ENCODE measurements around the gene SOCS3. TPM values are rescaled to one million over a fixed set of nuclear protein-coding genes. Genes with fewer than 3 reads are reported as not detected.

SOCS3 gene
- 17.8 TPM for polyA plus RNA-seq (2013, experiment 1 of 2)
- 18.2 TPM for polyA plus RNA-seq (2013, experiment 2 of 2)

GRCh38 chr17:78359997-78360370 is at the start of gene SOCS3:
TSS of gene SOCS3 (minus strand) at chr17:78360077. CDS start at chr17:78359095, 982 bp downstream.
- peaks cover 15 to 41% of the 10 kb centered on the region in 2 donors for H3K36me3 ChIP-seq (replicated peaks in 1 of 2; ENCODE audit: control insufficient read depth in 2 of 2, insufficient read depth in 2 of 2, low read length in 2 of 2)
- no peaks in the 10 kb centered on the region for H3K9me3 ChIP-seq (replicated peaks in 1 of 2; ENCODE audit: control insufficient read depth in 2 of 2, insufficient read depth in 1 of 2, low read depth in 1 of 2, low read length in 2 of 2)
- no CpG with 5 or more reads among the region's 59 CpGs for WGBS, 2 donors (ENCODE audit: extremely low coverage in 2 of 2, insufficient read length in 2 of 2, insufficient replicate concordance in 1 of 2)
- H4K91ac ChIP-seq (ENCODE audit: low read depth, low read length, poor library complexity), result peak within 1 kb of the TSS; percentile 80
- peak within 1 kb of the TSS; percentile 99 for H3K18ac ChIP-seq (ENCODE audit: low read length)
- peak within 1 kb of the TSS; percentile 92 for H2AK5ac ChIP-seq (ENCODE audit: low read depth, low read length)
- peak within 1 kb of the TSS; percentile 94 for H3K23ac ChIP-seq (ENCODE audit: low read depth, low read length, poor library complexity)
- peaks cover 45 to 47% of the 10 kb centered on the region in 2 donors for H3K4me1 ChIP-seq (ENCODE audit: control insufficient read depth in 2 of 2, insufficient read depth in 1 of 2, low read depth in 1 of 2, low read length in 2 of 2)
- peak within 1 kb of the TSS; percentile 66 for H4K8ac ChIP-seq (ENCODE audit: low read depth, low read length)
- H2BK12ac ChIP-seq (ENCODE audit: low read length), result peak within 1 kb of the TSS; percentile 69
- H3K4me3 ChIP-seq (ENCODE audit: low read length in 2 of 2), result peak within 1 kb of the TSS; percentile 97 to 99
- peaks cover 12% of the 10 kb centered on the region for H3K79me1 ChIP-seq (ENCODE audit: low read depth, low read length)
- peak within 1 kb of the TSS; percentile 94 for H3K27ac ChIP-seq (replicated peaks; ENCODE audit: low read length)
- peak; percentile 96 for DNase-seq (ENCODE audit: low spot score)
- H3K27me3 ChIP-seq (ENCODE audit: control insufficient read depth in 3 of 3, insufficient read depth in 3 of 3, low read depth in 1 of 3, low read length in 3 of 3), result no peaks in the 10 kb centered on the region
- H2BK15ac ChIP-seq (ENCODE audit: low read length), result peak within 1 kb of the TSS; percentile 84
- H3K4ac ChIP-seq (ENCODE audit: low read length), result peak within 1 kb of the TSS; percentile 94
- H3K4me2 ChIP-seq (ENCODE audit: insufficient read depth, low read length, poor library complexity, severe bottlenecking), result peak within 1 kb of the TSS; percentile 99
- peak within 1 kb of the TSS; percentile 97 for H3K9ac ChIP-seq (ENCODE audit: low read depth, low read length, poor library complexity)
- peak within 1 kb of the TSS; percentile 85 for H2BK120ac ChIP-seq (ENCODE audit: low read depth, low read length)
- H2BK5ac ChIP-seq (ENCODE audit: low read length), result peak within 1 kb of the TSS; percentile 100
- peak within 1 kb of the TSS; percentile 92 for H3K14ac ChIP-seq (ENCODE audit: low read length)
- H2AFZ ChIP-seq (ENCODE audit: low read length), result peak within 1 kb of the TSS; percentile 91

DNA sequence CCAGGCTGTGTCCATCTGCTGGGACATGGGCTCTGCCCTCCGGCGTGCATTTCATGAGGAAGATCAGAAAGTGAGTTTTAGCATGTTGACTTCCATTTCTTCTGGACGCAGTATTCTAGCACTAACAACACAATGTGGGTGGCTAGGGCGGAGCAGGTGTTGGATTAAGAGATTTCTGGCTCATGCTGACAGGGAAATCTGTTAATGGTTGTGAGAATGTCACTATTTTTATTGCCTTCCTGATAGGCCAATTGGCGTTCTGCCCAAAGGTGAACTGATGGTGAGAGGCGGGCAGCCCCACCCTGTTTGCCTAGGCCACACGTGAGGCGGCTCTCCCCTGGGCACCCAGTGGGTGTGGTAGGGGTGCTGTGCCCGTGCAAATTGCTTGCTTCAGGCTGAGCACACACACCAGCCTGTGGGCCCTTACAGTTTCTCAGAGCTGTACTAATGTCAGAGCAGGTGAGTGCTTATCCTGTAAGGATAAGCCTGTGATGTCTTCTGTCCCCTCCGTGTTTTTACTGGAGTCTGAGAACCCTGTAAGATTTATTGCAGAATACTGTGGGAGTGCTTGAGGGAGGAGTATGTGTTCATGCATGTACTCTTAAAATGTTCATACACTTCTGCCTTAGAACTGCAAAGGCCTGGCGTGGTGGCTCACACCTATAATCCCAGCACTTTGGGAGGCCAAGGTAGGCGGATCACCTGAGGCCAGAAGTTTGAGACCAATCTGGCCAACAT is 49.5 kb upstream of the SOCS3 start:
- no peak for DNase-seq (ENCODE audit: low spot score)
- Histone ChIP-seq H3K36me3 (replicated peaks in 1 of 2; ENCODE audit: control insufficient read depth in 2 of 2, insufficient read depth in 2 of 2, low read length in 2 of 2) (peaks cover 38 to 82% of the 10 kb centered on the region in 2 donors), H3K23ac (ENCODE audit: low read depth, low read length, poor library complexity) (no peak overlapping the region), H2BK12ac (ENCODE audit: low read length) (no peak overlapping the region), H4K91ac (ENCODE audit: low read depth, low read length, poor library complexity) (no peak overlapping the region), H3K4me1 (ENCODE audit: control insufficient read depth in 2 of 2, insufficient read depth in 1 of 2, low read depth in 1 of 2, low read length in 2 of 2) (peaks cover 0 to 1% of the 10 kb centered on the region in 2 donors), H3K27me3 (ENCODE audit: control insufficient read depth in 3 of 3, insufficient read depth in 3 of 3, low read depth in 1 of 3, low read length in 3 of 3) (no peaks in the 10 kb centered on the region), H4K8ac (ENCODE audit: low read depth, low read length) (no peak overlapping the region), H3K18ac (ENCODE audit: low read length) (no peak overlapping the region), H2BK15ac (ENCODE audit: low read length) (no peak overlapping the region), H3K9me3 (replicated peaks in 1 of 2; ENCODE audit: control insufficient read depth in 2 of 2, insufficient read depth in 1 of 2, low read depth in 1 of 2, low read length in 2 of 2) (no peaks in the 10 kb centered on the region), H2AK5ac (ENCODE audit: low read depth, low read length) (no peak overlapping the region), H2BK5ac (ENCODE audit: low read length) (no peak overlapping the region), H3K14ac (ENCODE audit: low read length) (no peak overlapping the region), H3K4ac (ENCODE audit: low read length) (no peak overlapping the region), H3K4me3 (ENCODE audit: low read length in 2 of 2) (no peak overlapping the region), H3K9ac (ENCODE audit: low read depth, low read length, poor library complexity) (no peak overlapping the region), H3K79me1 (ENCODE audit: low read depth, low read length) (peaks cover 42% of the 10 kb centered on the region), H2AFZ (ENCODE audit: low read length) (no peak overlapping the region), H3K27ac (replicated peaks; ENCODE audit: low read length) (no peak overlapping the region), H2BK120ac (ENCODE audit: low read depth, low read length) (no peak overlapping the region), H3K4me2 (ENCODE audit: insufficient read depth, low read length, poor library complexity, severe bottlenecking) (no peak overlapping the region)
- no CpG with 5 or more reads among the region's 12 CpGs for WGBS, 2 donors (ENCODE audit: extremely low coverage in 2 of 2, insufficient read length in 2 of 2, insufficient replicate concordance in 1 of 2)

DNA sequence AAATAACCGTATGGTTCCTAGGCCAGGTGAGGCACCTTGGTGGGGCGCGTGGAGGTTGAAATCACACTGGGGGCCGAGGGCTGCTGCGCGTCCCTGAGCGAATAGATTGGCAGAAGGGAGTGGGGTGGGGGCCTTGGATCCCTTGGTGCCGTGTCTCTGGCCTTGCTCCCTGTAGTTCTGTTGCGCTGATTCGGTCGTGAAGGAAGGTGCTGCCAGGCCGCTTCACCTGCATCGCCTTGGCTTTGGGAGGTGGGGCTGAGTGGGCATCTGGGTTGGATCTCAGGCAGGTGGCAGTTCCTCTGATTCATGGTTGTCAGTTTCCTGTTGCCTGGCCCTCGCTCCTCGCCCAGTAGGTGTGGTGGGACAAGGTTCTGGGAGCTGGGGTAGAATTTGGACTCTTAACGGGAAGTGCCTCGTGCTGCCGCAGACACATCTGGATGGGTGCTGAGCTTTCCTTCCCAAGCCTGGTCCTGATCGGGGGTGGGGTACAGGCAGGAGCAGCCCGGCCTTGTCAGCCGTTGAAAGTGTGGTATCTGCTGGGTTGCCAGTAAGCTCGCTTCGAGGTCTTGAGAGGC is 48.7 kb upstream of the SOCS3 start:
- H3K27ac ChIP-seq (replicated peaks; ENCODE audit: low read length), result no peak overlapping the region
- peak overlapping the region; percentile 75 for H2BK15ac ChIP-seq (ENCODE audit: low read length)
- DNase-seq (ENCODE audit: low spot score), result no peak
- H3K36me3 ChIP-seq (replicated peaks in 1 of 2; ENCODE audit: control insufficient read depth in 2 of 2, insufficient read depth in 2 of 2, low read length in 2 of 2), result peaks cover 41 to 82% of the 10 kb centered on the region in 2 donors
- H3K27me3 ChIP-seq (ENCODE audit: control insufficient read depth in 3 of 3, insufficient read depth in 3 of 3, low read depth in 1 of 3, low read length in 3 of 3), result no peaks in the 10 kb centered on the region
- no peak overlapping the region for H2AK5ac ChIP-seq (ENCODE audit: low read depth, low read length)
- H3K4me2 ChIP-seq (ENCODE audit: insufficient read depth, low read length, poor library complexity, severe bottlenecking), result no peak overlapping the region
- no peaks in the 10 kb centered on the region for H3K9me3 ChIP-seq (replicated peaks in 1 of 2; ENCODE audit: control insufficient read depth in 2 of 2, insufficient read depth in 1 of 2, low read depth in 1 of 2, low read length in 2 of 2)
- peak overlapping the region; percentile 35 for H3K18ac ChIP-seq (ENCODE audit: low read length)
- H3K9ac ChIP-seq (ENCODE audit: low read depth, low read length, poor library complexity), result peak overlapping the region; percentile 21
- no peak overlapping the region for H2BK120ac ChIP-seq (ENCODE audit: low read depth, low read length)
- no CpG with 5 or more reads among the region's 23 CpGs for WGBS, 2 donors (ENCODE audit: extremely low coverage in 2 of 2, insufficient read length in 2 of 2, insufficient replicate concordance in 1 of 2)
- peaks cover 0 to 1% of the 10 kb centered on the region in 2 donors for H3K4me1 ChIP-seq (ENCODE audit: control insufficient read depth in 2 of 2, insufficient read depth in 1 of 2, low read depth in 1 of 2, low read length in 2 of 2)
- H3K4me3 ChIP-seq (ENCODE audit: low read length in 2 of 2), result no peak overlapping the region
- H2AFZ ChIP-seq (ENCODE audit: low read length), result no peak overlapping the region
- no peak overlapping the region for H3K23ac ChIP-seq (ENCODE audit: low read depth, low read length, poor library complexity)
- no peak overlapping the region for H3K4ac ChIP-seq (ENCODE audit: low read length)
- no peak overlapping the region for H2BK12ac ChIP-seq (ENCODE audit: low read length)
- H3K79me1 ChIP-seq (ENCODE audit: low read depth, low read length), result peaks cover 39% of the 10 kb centered on the region
- H4K91ac ChIP-seq (ENCODE audit: low read depth, low read length, poor library complexity), result no peak overlapping the region
- peak overlapping the region; percentile 0 for H3K14ac ChIP-seq (ENCODE audit: low read length)
- peak overlapping the region; percentile 3 for H2BK5ac ChIP-seq (ENCODE audit: low read length)
- no peak overlapping the region for H4K8ac ChIP-seq (ENCODE audit: low read depth, low read length)

GRCh38 chr17:78407387-78408000 is 47.6 kb upstream of the SOCS3 start:
- WGBS, 2 donors (ENCODE audit: extremely low coverage in 2 of 2, insufficient read length in 2 of 2, insufficient replicate concordance in 1 of 2), result no CpG with 5 or more reads among the region's 7 CpGs
- Histone ChIP-seq H3K27me3 (ENCODE audit: control insufficient read depth in 3 of 3, insufficient read depth in 3 of 3, low read depth in 1 of 3, low read length in 3 of 3) (no peaks in the 10 kb centered on the region), H3K4me1 (ENCODE audit: control insufficient read depth in 2 of 2, insufficient read depth in 1 of 2, low read depth in 1 of 2, low read length in 2 of 2) (peaks cover 0 to 1% of the 10 kb centered on the region in 2 donors), H3K4ac (ENCODE audit: low read length) (no peak overlapping the region), H2AFZ (ENCODE audit: low read length) (no peak overlapping the region), H3K23ac (ENCODE audit: low read depth, low read length, poor library complexity) (no peak overlapping the region), H4K91ac (ENCODE audit: low read depth, low read length, poor library complexity) (no peak overlapping the region), H3K9me3 (replicated peaks in 1 of 2; ENCODE audit: control insufficient read depth in 2 of 2, insufficient read depth in 1 of 2, low read depth in 1 of 2, low read length in 2 of 2) (no peaks in the 10 kb centered on the region), H3K79me1 (ENCODE audit: low read depth, low read length) (peaks cover 32% of the 10 kb centered on the region), H2BK12ac (ENCODE audit: low read length) (no peak overlapping the region), H4K8ac (ENCODE audit: low read depth, low read length) (peak overlapping the region; percentile 48), H2BK120ac (ENCODE audit: low read depth, low read length) (no peak overlapping the region), H3K18ac (ENCODE audit: low read length) (no peak overlapping the region), H3K27ac (replicated peaks; ENCODE audit: low read length) (no peak overlapping the region), H3K4me2 (ENCODE audit: insufficient read depth, low read length, poor library complexity, severe bottlenecking) (no peak overlapping the region), H3K14ac (ENCODE audit: low read length) (no peak overlapping the region), H3K4me3 (ENCODE audit: low read length in 2 of 2) (peak overlapping the region in 1 of 2 donors; percentile 5), H3K9ac (ENCODE audit: low read depth, low read length, poor library complexity) (peak overlapping the region; percentile 70), H3K36me3 (replicated peaks in 1 of 2; ENCODE audit: control insufficient read depth in 2 of 2, insufficient read depth in 2 of 2, low read length in 2 of 2) (peaks cover 44 to 82% of the 10 kb centered on the region in 2 donors), H2BK15ac (ENCODE audit: low read length) (no peak overlapping the region), H2BK5ac (ENCODE audit: low read length) (no peak overlapping the region), H2AK5ac (ENCODE audit: low read depth, low read length) (peak overlapping the region; percentile 45)
- DNase-seq (ENCODE audit: low spot score), result no peak
